ENCODE measurements around the gene ABCC5. TPM values are rescaled to one million over a fixed set of nuclear protein-coding genes. Genes with fewer than 3 reads are reported as not detected.

Gene ABCC5
- polyA plus RNA-seq, 3 donors, result 6.0 to 10.8 (median 8.5) TPM

- WGBS, 3 donors, result 76 to 82% (median 81%) methylated on average over 14 of the region's 14 CpGs
These were observed 108.6 kb downstream of the ABCC5 start for GRCh38 chr3:183909030-183909600.

GRCh38 chr3:183907911-183908331 lies 109.8 kb downstream of the ABCC5 start:
- H3K27ac ChIP-seq (ENCODE audit: low read depth, low read length), result no peak overlapping the region
- WGBS, 3 donors, result 80 to 81% (median 80%) methylated on average over 15 to 16 of the region's 16 CpGs

More at GRCh38 chr3:183909030-183909600, 108.6 kb downstream of the ABCC5 start:
- H3K27ac ChIP-seq (ENCODE audit: low read depth, low read length), result no peak overlapping the region

DNA sequence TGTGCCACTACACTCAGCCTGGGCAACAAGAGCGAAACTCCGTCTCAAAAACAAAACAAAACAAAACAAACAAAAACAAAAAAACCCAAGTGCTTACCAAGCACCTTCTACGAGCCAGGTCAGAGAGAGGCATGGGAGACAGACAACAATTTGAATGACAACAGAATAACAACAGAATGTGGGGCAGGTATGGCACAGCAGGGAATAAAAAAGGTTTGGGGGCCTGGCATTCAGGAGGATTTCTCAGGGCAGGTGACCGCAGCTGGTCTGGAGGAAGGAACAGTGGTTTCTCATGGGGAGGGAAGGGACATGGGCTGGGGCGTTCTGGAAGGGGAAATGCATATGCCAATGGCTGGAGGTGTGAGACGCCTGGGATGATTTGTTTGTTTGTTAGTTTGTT lies 110.5 kb downstream of the ABCC5 start:
- WGBS, 3 donors, result 60 to 70% (median 66%) methylated on average over 6 of the region's 6 CpGs
- no peak overlapping the region for H3K27ac ChIP-seq (ENCODE audit: low read depth, low read length)

GRCh38 chr3:183906234-183906921 lies 111.3 kb downstream of the ABCC5 start:
- WGBS, 3 donors, result 72 to 79% (median 76%) methylated on average over 13 of the region's 13 CpGs
- no peak overlapping the region for H3K27ac ChIP-seq (ENCODE audit: low read depth, low read length)

- no peak overlapping the region for H3K27ac ChIP-seq (ENCODE audit: low read depth, low read length)
- 71 to 77% (median 75%) methylated on average over 14 of the region's 14 CpGs for WGBS, 3 donors
These were observed 112.6 kb downstream of the ABCC5 start for GRCh38 chr3:183904833-183905780.

GRCh38 chr3:183898028-183898431 lies 119.7 kb downstream of the ABCC5 start:
- 45 to 64% (median 59%) methylated on average over 11 of the region's 11 CpGs for WGBS, 3 donors

DNA sequence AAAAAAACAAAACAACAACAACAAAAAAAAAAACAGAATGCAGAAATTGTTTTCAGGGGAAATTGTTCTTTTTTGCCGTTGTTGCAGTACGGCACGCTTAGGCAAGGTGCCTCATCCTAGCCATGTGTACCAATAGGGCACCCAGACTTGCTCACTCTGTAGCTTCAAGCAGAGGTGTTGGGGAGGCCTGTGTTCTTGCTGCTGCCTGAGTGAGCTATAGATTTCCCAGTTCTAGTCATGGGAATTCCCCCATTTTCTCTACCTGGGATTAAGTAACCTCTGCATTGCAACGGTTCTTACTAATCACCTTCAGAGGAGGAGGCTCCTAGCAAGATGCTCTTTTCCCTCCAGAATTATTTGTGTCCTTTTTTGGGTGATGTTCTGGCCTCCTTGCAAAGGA lies 120.1 kb downstream of the ABCC5 start:
- 74 to 89% (median 84%) methylated on average over 4 of the region's 4 CpGs for WGBS, 3 donors
- no peak overlapping the region for H3K27ac ChIP-seq (ENCODE audit: low read depth, low read length)

More at GRCh38 chr3:183898028-183898431, 119.7 kb downstream of the ABCC5 start:
- H3K27ac ChIP-seq (ENCODE audit: low read depth, low read length), result no peak overlapping the region

DNA sequence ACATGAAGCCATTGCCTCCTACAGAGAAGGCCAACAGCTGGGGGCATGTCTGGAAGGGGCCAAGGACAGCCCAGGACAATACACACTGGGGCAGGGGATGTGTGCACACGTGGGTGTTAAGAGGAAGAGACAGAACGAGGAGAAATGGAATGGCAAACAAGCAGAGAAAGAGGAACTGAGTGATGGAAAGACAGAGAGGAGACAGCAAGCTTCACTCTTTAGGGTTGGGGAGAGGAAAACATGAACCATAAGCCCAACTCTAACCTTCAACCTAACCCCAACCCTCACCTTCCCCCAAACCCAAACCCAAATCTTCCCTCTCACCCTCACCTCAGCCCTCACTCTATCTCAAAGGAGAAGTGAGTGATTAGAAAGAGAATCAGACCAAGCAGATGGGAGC lies 121.1 kb downstream of the ABCC5 start:
- WGBS, 3 donors, result 28 to 36% (median 29%) methylated on average over 2 of the region's 2 CpGs
- no peak overlapping the region for H3K27ac ChIP-seq (ENCODE audit: low read depth, low read length)

DNA sequence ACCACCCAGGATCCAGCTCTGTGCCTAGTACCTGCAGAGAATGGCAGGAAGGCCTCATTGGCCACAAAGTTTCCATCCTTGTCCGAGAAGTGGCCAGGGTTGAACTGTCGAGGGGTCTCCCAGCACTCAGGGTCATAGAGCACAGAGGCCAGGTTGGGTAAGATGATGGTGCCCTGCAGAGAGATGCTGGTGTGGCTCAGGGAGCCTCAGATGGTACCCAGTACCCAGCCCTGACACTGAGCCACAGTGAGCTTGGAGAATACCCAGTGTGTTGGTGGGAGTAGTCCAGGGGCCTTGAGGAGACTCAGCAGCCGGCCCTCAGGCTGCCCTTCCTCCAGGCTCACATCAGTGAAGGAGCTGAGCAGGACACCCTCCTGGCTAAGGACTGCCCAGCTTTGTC lies 121.5 kb downstream of the ABCC5 start:
- WGBS, 3 donors, result 63 to 82% (median 80%) methylated on average over 3 of the region's 3 CpGs
- H3K27ac ChIP-seq (ENCODE audit: low read depth, low read length), result no peak overlapping the region

DNA sequence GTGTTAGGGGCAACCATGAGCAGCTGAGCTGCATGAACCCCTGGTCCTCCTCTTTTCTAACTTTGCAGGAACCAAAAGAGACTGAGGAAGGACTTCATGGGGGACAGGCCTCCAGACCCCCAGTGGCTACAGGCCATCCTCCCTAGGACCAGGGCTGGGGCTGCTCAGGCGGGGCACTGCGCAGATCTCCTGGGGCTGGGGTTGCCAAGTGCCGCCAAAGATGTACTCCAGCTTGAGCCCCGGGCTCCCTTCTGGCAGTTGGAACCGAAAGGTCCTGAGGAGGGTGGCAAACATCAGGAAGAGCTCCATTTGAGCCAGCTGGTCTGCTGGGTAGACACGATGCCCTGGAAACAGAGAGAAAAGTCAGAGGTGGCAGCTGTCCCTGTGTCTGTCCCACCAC lies 121.9 kb downstream of the ABCC5 start:
- 82 to 91% (median 86%) methylated on average over 6 of the region's 6 CpGs for WGBS, 3 donors
- H3K27ac ChIP-seq (ENCODE audit: low read depth, low read length), result no peak overlapping the region

DNA sequence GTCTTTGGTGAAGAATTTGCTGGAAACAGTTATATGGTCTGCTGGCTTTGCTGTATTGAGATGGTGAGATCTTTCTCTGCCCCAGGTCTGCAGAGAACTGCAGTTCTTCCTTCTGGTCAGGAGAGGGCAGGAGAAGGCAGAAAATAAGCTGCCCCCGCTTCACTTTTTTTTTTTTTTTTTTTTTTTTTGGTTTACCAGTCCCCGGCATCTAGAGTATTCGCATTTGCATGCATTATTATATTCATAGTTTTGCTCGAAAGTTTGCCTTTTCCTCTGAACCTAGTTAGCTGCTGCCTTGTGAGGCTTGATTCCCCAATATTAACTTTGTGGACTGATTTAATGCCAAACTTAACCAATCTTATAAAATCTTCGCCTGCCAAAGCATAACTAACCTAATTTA lies 122.4 kb downstream of the ABCC5 start:
- WGBS, 3 donors, result 18 to 20% (median 19%) methylated on average over 5 of the region's 5 CpGs
- H3K27ac ChIP-seq (ENCODE audit: low read depth, low read length), result no peak overlapping the region

DNA sequence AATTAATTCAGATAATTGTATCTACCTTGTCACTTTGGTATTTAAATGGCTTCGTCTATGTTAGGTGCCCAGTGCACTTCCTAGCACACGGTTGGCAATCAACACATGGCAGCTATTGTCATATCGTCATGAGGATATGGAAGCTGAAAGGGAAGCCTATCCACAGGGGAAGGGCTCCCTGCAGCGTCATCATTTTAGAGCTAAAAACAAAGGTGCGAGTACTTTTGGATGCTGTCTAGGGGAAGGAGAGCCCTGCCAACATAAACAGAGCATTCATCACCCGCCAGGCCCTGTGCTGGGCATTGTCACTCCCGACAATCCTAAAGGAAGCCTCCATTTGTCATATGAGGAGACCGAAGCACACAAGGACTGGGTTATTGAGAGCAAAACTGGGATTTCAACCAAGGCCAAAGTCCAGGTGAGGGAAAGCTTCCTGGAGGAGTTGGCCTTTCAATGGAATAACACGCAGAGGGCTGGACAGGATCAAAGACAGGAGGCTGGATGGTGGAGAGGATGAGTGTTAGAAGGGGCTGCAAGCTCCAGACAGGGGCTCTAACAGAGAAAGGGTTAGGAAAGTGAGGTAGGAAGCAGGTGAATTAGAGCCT lies 125.0 kb downstream of the ABCC5 start:
- H3K27ac ChIP-seq (ENCODE audit: low read depth, low read length), result no peak overlapping the region
- 48 to 50% (median 50%) methylated on average over 9 of the region's 9 CpGs for WGBS, 3 donors

DNA sequence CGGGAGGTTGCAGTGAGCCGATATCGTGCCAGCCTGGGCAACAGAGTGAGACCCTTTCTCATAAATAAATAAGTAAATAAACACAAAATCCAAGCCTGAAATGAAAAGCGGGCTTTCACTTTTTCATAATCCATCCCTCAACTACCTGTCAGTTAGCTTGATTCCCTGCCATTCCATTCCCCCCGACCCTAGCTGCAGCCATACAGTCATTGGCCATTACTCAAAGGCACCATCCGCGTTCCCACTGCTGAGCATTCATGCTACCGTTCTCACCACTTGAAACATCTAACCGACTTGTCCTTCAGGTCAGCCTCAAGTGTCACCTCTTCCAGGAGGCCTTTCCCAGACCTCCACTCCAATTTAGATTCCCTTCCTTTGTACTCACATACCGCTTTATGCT lies 131.9 kb downstream of the ABCC5 start:
- WGBS, 3 donors, result 91 to 95% (median 92%) methylated on average over 10 of the region's 10 CpGs
- no peak overlapping the region for H3K27ac ChIP-seq (ENCODE audit: low read depth, low read length)

DNA sequence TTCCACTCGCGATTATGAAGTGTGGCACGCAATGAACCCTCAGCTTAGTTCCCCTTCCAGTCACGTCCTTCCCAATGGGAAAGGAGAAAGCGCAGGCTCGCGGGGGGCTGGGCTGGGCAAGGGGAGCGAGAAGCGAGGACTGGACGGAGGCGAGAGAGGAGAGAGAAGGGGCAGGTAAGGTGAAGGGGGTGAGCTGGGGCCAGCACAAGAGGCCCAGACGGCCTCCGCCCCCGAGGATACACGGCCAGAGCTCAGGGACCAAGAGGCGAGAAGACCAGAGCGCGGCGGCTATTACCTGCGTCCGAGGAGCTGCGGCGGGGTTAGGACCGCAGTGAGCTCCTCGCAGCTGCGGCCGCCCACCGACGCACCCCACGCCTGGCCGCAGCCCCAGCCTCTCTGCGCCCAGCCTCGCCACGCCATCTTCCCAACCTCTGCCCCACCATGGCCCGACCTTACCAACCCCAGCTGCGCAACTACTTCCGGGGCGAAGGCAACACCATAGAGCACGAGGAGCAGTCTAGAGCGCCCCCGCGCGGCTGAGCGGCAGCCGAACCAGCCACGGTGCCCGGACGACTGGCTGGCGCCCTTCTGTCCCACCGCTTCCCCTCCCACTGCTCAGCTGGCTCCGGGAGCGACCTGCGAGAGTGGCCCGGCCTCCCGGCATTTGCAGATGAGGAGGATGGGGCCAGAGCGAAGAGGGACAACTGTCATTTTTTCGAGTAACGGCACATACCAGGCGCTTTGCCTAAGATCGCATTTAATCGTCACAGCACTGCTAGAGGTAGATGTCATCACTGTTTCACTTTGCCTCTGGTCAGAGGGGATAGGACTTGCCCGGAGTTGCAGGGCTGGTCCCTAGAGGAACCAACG lies 133.0 kb downstream of the ABCC5 start, which contains the start of gene PARL:
TSS of gene PARL (minus strand) at position 454 of the 870 bp plus-strand sequence. CDS start at position 420, 34 bp downstream.
- WGBS, 3 donors, result 0% methylated on average over 56 to 63 of the region's 63 CpGs
- H3K27ac ChIP-seq (ENCODE audit: low read depth, low read length), result no peak within 1 kb of the TSS

GRCh38 chr3:183884097-183884426 lies 133.6 kb downstream of the ABCC5 start:
- H3K27ac ChIP-seq (ENCODE audit: low read depth, low read length), result no peak overlapping the region
- 0 to 2% (median 1%) methylated on average over 9 of the region's 9 CpGs for WGBS, 3 donors

GRCh38 chr3:183883291-183884096 lies 134.2 kb downstream of the ABCC5 start:
- no peak overlapping the region for H3K27ac ChIP-seq (ENCODE audit: low read depth, low read length)
- 48 to 54% (median 51%) methylated on average over 16 of the region's 16 CpGs for WGBS, 3 donors

- H3K27ac ChIP-seq (ENCODE audit: low read depth, low read length), result no peak overlapping the region
- 71 to 95% (median 82%) methylated on average over 9 of the region's 9 CpGs for WGBS, 3 donors
These were observed 137.6 kb downstream of the ABCC5 start for GRCh38 chr3:183880121-183880520.

Measured in adipose tissue (tissue), 3 donors.